Prostate gland (tissue), 2 donors: ENCODE measurements around the gene MAML2. TPM values are rescaled to one million over a fixed set of nuclear protein-coding genes. Genes with fewer than 3 reads are reported as not detected.

Source experiments
- DNase-seq: peaks from one replicate; pipeline ENCODE4 v3.0.0-alpha.2; 2019; ENCODE audit warnings: low spot score
- H3K27ac ChIP-seq, 2 donors: fragments of 200-600 bp; sonication (generic); 2 replicates each; pipeline ENCODE4 v1.5.1; 2017 to 2019
- H3K27me3 ChIP-seq: fragments of 200-600 bp; sonication (generic); replicated peaks from 2 replicates; pipeline ENCODE4 v1.5.1; 2019; ENCODE audit not compliant: insufficient read depth
- H3K36me3 ChIP-seq, 2 donors: fragments of 200-600 bp; sonication (generic); 1 replicate in 1 of 2; 2 replicates in 1 of 2; pipeline versions ENCODE4 v1.5.1 to v1.8.1; 2017 to 2019
- H3K4me1 ChIP-seq: fragments of 200-600 bp; sonication (generic); replicated peaks from 2 replicates; pipeline ENCODE4 v1.5.1; 2019
- H3K4me3 ChIP-seq, 2 donors: fragments of 200-600 bp; sonication (generic); 2 replicates each; pipeline ENCODE4 v1.5.1; 2017 to 2019
- H3K9me3 ChIP-seq: fragments of 200-600 bp; sonication (generic); 2 replicates; pipeline ENCODE4 v1.5.1; 2017
- POLR2A ChIP-seq: fragments of 450-650 bp; IDR thresholded peaks from one replicate; pipeline ENCODE4 v1.6.1; 2016; ENCODE audit warnings: antibody characterized with exemption, mild to moderate bottlenecking
- POLR2AphosphoS5 ChIP-seq: sonication (generic); formaldehyde crosslinking; IDR thresholded peaks from one replicate; pipeline ENCODE4 v1.6.1; 2017; ENCODE audit warnings: antibody characterized with exemption
- WGBS: methylation state at CpG from one replicate; pipeline ENCODE4 v1.1.5; 2018; 5-methylcytosine and 5-hydroxymethylcytosine counted together
- intact Hi-C: fragments of 100-400 bp; cut with DNase I; formaldehyde crosslinking; loops from one replicate; pipeline ENCODE4 v1.14.2; 2022
- total RNA-seq, 2 donors: library from RNA; depleted of rRNA; stranded (reverse); fragments of >200 nt; gene quantifications; one replicate each; pipeline ENCODE4 v1.1.0, GENCODE V29; 2016
- TF ChIP-seq, protein P1 (sequence below), 4 experiments: fragments of 200-600 bp in 2 of 4; fragments of 450-650 bp in 2 of 4; sonication (generic) in 2 of 4; IDR thresholded peaks; 1 replicate in 3 of 4; 2 replicates in 1 of 4; pipeline ENCODE4 v1.5.1; 2016 to 2019; ENCODE audit warnings: antibody characterized with exemption in 4 of 4, mild to moderate bottlenecking in 2 of 4, moderate library complexity in 2 of 4

The MAML2 gene
- total RNA-seq, 2 donors from 2014 or later = 28.9 to 30.4 TPM

DNA sequence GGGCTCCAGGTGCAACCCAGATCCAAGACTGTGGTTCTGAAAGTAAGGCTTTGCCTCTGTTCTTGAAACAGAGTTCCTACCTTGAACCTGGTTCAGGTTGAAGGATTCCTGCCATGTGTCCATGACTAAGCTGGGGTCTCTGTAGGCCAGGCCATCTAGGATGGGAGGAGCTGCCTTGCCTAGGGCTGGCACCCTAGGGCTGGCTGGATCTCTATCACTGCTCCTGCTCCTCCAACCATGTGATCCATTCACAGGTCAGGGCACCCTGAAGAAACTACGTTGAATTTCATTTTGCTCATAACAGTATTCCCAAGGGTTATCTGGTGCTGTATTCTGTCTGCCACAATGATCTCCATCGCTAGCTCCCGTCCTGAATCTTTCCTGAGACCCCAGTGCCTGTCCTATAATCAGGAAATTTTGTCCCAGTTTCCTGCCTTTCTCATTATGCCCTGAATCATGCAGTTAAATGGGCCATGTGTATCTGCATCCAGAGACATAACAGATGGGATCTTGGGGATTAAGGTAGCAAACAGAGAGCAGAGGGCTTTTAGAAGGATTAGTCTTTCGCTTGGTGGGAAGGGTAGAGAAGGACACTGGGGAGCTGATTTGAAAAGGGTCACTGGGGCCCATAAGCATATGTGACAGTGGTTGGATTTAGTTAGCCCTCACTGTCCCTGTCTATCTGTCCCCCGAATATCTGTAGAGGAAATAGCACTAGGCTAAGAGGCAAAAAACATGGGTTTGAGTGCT, 320.9 kb downstream of the MAML2 start:
- no peaks in the 10 kb centered on the region for H3K4me1 ChIP-seq
- H3K4me3 ChIP-seq = no peak overlapping the region
- TF ChIP-seq, protein P1, sequence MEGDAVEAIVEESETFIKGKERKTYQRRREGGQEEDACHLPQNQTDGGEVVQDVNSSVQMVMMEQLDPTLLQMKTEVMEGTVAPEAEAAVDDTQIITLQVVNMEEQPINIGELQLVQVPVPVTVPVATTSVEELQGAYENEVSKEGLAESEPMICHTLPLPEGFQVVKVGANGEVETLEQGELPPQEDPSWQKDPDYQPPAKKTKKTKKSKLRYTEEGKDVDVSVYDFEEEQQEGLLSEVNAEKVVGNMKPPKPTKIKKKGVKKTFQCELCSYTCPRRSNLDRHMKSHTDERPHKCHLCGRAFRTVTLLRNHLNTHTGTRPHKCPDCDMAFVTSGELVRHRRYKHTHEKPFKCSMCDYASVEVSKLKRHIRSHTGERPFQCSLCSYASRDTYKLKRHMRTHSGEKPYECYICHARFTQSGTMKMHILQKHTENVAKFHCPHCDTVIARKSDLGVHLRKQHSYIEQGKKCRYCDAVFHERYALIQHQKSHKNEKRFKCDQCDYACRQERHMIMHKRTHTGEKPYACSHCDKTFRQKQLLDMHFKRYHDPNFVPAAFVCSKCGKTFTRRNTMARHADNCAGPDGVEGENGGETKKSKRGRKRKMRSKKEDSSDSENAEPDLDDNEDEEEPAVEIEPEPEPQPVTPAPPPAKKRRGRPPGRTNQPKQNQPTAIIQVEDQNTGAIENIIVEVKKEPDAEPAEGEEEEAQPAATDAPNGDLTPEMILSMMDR (IDR thresholded peaks at IDR 0.05) = no peak
- TF ChIP-seq POLR2A (no peak), POLR2AphosphoS5 (no peak)
- no peak overlapping the region for H3K27ac ChIP-seq
- intact Hi-C loops = no loop called here
- no peak for DNase-seq
- H3K9me3 ChIP-seq = no peaks in the 10 kb centered on the region
- no peaks in the 10 kb centered on the region for H3K36me3 ChIP-seq
- WGBS = 94% methylated on average over 5 of the region's 5 CpGs
- H3K27me3 ChIP-seq = no peaks in the 10 kb centered on the region

DNA sequence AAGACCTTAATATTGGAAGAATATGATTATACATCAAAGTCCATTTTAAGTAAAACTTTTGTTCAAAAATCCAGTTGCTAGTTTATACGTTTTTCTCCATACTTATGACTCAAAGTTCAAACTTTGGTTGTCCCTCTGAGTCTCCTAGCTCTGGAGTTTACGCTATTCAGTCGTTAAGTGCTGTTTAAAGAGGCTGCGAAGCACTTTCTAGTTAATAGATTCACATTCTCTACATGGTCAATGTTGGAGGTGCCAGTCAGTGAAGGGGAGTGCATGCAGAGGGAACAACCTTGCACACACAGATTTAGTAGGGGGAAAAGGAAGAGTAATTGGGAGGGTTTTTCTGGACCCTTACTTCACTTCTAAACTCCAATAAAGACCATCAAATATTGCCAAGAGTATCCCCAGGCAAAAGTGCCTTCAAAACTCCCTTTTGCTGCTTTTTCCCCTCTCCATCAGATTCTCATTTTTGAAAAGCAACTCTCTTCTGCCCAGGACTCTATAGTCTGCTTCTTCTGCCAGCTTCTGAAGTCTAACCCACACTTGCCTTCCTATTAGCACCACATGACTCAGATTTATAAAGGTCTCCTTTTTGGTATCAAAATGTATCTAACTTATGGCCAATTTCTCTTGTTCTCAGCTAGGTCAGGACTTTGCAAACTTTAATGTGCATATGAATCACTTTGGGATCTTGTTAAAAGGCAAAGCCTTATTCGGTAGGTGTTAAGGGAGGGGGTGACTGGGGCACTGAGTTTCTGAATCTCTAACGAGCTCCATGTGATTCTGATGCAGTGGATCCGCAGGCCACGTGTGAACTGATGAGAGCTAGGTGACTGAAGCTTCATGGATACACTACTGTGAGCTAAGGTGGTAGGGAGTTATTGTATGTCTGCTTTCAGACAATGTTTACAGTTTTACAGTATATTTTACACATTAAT, 322.9 kb downstream of the MAML2 start:
- Histone ChIP-seq H3K9me3 (no peaks in the 10 kb centered on the region), H3K36me3 (no peaks in the 10 kb centered on the region), H3K27me3 (no peaks in the 10 kb centered on the region), H3K27ac (no peak overlapping the region), H3K4me3 (no peak overlapping the region), H3K4me1 (no peaks in the 10 kb centered on the region)
- no peak for DNase-seq
- intact Hi-C loops = loop anchor here (10.0 kb wide), 1 partner anchor 165 kb away; no protein-coding TSS in a partner anchor
- WGBS = 80% methylated on average over 8 of the region's 8 CpGs
- TF ChIP-seq, protein P1 (IDR thresholded peaks at IDR 0.05) = no peak
- TF ChIP-seq POLR2AphosphoS5 = no peak

DNA sequence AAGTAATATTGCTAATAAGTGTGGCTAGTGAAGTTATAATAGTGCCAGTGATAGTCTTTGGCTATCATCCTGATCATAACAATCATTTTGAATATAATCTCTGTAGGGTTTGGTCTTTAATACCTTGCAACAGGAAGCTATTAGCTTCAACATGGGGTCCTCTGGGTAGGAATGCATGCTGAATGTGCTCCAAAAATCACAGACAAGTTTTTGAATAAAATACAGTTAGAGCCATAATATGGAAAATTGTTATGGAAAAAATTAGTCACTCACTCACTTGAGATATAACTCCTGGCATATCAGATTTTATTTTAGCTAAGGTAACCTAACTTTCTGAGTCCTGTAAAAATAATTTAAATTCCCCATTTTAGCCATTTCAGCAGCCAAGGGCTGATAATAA, 323.7 kb downstream of the MAML2 start:
- intact Hi-C loops = loop anchor here (10.0 kb wide), 1 partner anchor 164 kb away; no protein-coding TSS in a partner anchor
- Histone ChIP-seq H3K36me3 (no peaks in the 10 kb centered on the region), H3K9me3 (no peaks in the 10 kb centered on the region), H3K27me3 (no peaks in the 10 kb centered on the region), H3K4me1 (no peaks in the 10 kb centered on the region), H3K27ac (no peak overlapping the region), H3K4me3 (no peak overlapping the region)
- TF ChIP-seq POLR2A = no peak
- no peak for TF ChIP-seq POLR2AphosphoS5
- TF ChIP-seq, protein P1 (IDR thresholded peaks at IDR 0.05) = no peak
- no peak for DNase-seq

DNA sequence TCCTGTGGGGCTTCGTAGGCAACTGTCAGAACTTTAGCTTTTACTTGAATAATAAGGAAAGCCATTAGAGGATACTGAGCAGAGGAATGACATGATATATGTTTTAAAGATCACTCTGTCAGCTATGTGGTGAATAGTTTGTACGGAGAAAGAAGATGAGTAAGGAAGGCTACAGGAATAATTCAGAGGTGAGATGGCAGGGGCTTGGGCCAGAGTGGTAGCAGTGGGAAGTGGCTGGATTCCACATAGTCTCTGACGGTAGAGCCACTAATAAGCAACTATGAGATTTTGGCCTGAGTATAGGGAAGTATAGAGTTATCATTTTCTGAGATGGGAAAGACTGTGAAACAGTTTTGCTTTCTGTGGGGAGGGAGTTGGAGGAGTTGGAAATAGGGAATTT, 325.1 kb downstream of the MAML2 start:
- intact Hi-C loops = loop anchor here (10.0 kb wide), 1 partner anchor 163 kb away; no protein-coding TSS in a partner anchor

More for the DNA sequence above, 325.1 kb downstream of the MAML2 start:
- 86% methylated on average over 3 of the region's 3 CpGs for WGBS
- H3K4me1 ChIP-seq = no peaks in the 10 kb centered on the region
- TF ChIP-seq, protein P1 (IDR thresholded peaks at IDR 0.05) = no peak
- TF ChIP-seq POLR2AphosphoS5 = no peak
- no peak for TF ChIP-seq POLR2A
- DNase-seq = no peak
- no peak overlapping the region for H3K27ac ChIP-seq
- no peaks in the 10 kb centered on the region for H3K9me3 ChIP-seq
- H3K27me3 ChIP-seq = no peaks in the 10 kb centered on the region
- H3K36me3 ChIP-seq = no peaks in the 10 kb centered on the region
- H3K4me3 ChIP-seq = no peak overlapping the region
